ENCODE measurements around the gene NCOA7.
A peak's percentile ranks its signal among the peaks of the same experiment; 100 is the strongest.

NCOA7 gene

DNA sequence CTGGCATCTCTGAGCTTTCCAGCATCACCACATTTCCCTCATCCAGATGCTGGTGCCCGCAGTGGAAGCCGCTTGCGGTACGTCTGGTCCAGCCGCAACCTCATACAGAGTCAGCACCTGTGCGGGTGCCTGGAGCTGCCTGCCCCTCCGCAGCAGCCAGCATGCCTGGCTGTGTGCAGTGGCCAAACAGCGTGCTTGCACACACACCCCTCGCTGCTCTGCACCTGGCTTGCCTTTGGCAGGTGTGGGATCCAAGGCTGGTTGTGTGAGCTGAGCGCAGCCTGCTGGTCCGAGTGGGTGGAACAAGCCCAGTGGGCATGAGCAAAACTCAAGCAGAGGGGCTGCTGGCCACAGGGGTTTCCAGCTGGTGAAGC lies 162.7 kb downstream of the NCOA7 start:
- TF ChIP-seq SUZ12 (IDR thresholded peaks at IDR 0.05; ENCODE audit: extremely low read depth, insufficient read depth, insufficient read length) (no peak), YY1 (IDR thresholded peaks at IDR 0.05; ENCODE audit: insufficient read depth, insufficient read length) (no peak), ZNF274 (IDR thresholded peaks at IDR 0.05; ENCODE audit: low read depth, low read length) (no peak)
- no peak overlapping the region for H3K4me3 ChIP-seq (ENCODE audit: insufficient read length, low read depth)
- H3K9me3 ChIP-seq (ENCODE audit: insufficient read depth, low read length): peaks cover 10% of the 10 kb centered on the region
- no peaks in the 10 kb centered on the region for H3K36me3 ChIP-seq (ENCODE audit: insufficient read depth, insufficient read length, low read length)
- H3K9ac ChIP-seq (ENCODE audit: insufficient read length, low read depth): no peak overlapping the region
- no peaks in the 10 kb centered on the region for H3K4me1 ChIP-seq (ENCODE audit: insufficient read depth, insufficient read length)
- no peaks in the 10 kb centered on the region for H3K27me3 ChIP-seq (ENCODE audit: insufficient read depth, insufficient read length)
- no peak for DNase-seq (ENCODE audit: low read depth, low spot score)

DNA sequence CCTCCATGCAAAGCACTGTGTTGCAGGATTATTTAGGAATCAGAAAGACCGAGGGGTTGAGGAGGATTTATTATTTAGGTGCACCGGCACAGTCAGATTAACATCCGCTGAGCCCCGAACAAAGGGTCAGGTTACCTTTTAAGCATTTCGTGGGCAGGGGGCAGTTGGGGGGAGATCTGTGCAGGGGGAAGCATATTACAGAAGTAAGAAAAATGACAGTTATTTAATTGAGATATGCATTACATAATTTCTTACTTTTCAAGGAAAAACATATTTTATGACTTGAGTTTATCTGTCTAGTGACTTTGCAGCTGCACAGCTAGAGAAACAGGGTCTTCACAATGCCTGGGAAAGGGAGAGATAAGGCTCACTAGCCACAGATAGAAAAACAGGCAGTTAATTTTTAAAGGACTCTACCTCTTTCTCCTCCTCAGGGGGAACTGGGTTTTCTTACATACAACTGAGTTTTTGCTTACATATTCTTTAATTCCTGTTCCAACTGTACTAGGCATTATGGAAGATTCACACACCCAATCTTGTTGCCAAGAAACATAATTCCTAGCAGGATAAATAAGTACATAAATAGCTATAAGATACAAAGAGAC lies 164.1 kb downstream of the NCOA7 start:
- no peak overlapping the region for H3K4me3 ChIP-seq (ENCODE audit: insufficient read length, low read depth)

DNA sequence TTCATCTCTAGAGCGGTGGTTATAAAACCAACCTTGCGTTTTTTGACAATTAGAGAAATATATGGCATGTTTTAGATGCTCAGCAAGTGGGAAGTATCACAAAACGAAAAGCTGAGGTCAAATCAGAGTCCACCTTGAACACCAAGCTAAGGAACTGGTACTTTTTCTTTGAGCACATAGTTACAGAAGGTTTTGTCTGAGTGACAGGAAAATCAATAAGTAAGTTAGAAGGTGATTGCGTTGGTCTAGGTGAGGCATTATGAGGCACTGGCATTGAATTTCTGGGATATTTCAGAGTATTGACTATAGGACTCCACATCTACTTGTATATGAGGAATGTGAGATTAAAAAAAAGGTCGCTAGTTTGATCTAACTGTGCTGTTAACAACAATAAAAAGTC lies 165.2 kb downstream of the NCOA7 start:
- no peak for DNase-seq (ENCODE audit: low read depth, low spot score)
- no peak for TF ChIP-seq SUZ12 (IDR thresholded peaks at IDR 0.05; ENCODE audit: extremely low read depth, insufficient read depth, insufficient read length)
- TF ChIP-seq YY1 (IDR thresholded peaks at IDR 0.05; ENCODE audit: insufficient read depth, insufficient read length): no peak
- TF ChIP-seq ZNF274 (IDR thresholded peaks at IDR 0.05; ENCODE audit: low read depth, low read length): no peak
- Histone ChIP-seq H3K4me1 (ENCODE audit: insufficient read depth, insufficient read length) (no peaks in the 10 kb centered on the region), H3K27me3 (ENCODE audit: insufficient read depth, insufficient read length) (no peaks in the 10 kb centered on the region), H3K36me3 (ENCODE audit: insufficient read depth, insufficient read length, low read length) (no peaks in the 10 kb centered on the region), H3K9me3 (ENCODE audit: insufficient read depth, low read length) (peaks cover 10% of the 10 kb centered on the region), H3K4me3 (ENCODE audit: insufficient read length, low read depth) (no peak overlapping the region), H3K9ac (ENCODE audit: insufficient read length, low read depth) (no peak overlapping the region)

More for the DNA sequence above, 164.1 kb downstream of the NCOA7 start:
- TF ChIP-seq YY1 (IDR thresholded peaks at IDR 0.05; ENCODE audit: insufficient read depth, insufficient read length): no peak
- no peak for TF ChIP-seq SUZ12 (IDR thresholded peaks at IDR 0.05; ENCODE audit: extremely low read depth, insufficient read depth, insufficient read length)
- TF ChIP-seq ZNF274 (IDR thresholded peaks at IDR 0.05; ENCODE audit: low read depth, low read length): no peak
- H3K36me3 ChIP-seq (ENCODE audit: insufficient read depth, insufficient read length, low read length): no peaks in the 10 kb centered on the region
- no peaks in the 10 kb centered on the region for H3K27me3 ChIP-seq (ENCODE audit: insufficient read depth, insufficient read length)
- H3K4me1 ChIP-seq (ENCODE audit: insufficient read depth, insufficient read length): no peaks in the 10 kb centered on the region
- DNase-seq (ENCODE audit: low read depth, low spot score): no peak
- H3K9ac ChIP-seq (ENCODE audit: insufficient read length, low read depth): no peak overlapping the region
- peaks cover 10% of the 10 kb centered on the region for H3K9me3 ChIP-seq (ENCODE audit: insufficient read depth, low read length)

DNA sequence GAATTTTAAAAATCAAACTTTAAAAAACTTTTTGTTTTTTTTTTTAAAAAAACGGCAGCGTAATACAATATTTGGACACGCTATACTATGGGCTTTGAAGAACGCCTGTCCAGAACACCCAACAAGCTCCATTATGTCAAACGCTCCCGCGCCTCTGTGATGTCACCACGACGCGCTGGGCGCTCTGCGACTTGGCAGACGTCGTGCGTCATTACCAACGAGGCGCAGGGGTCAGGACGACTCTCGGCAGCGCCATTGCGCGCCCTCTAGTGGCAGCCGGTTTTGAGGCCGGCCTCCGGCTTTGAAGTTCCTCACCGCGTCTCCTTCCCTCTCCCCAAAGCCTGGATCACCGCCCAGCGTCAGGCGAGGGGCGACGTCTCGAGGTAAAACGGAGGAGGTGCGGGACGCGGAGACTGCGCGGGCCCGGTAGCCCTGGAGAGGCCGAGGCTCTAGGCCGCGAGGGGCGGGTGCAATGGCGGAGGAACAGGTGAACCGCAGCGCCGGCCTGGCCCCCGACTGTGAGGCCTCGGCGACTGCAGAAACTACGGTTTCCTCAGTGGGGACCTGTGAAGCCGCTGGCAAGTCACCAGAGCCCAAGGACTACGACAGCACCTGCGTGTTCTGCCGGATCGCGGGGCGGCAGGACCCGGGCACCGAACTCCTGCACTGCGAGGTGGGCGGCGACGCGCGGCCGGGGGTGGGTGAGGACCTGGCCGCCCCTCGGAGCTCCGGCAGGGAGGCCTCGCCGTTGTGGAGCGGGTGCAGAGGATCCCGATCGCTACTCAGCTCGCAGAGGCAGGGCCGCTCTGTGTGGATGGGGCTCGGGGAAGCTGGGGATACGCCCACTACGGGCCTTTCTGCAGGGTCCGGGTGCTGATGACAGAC lies 166.0 kb downstream of the NCOA7 start, which contains the start of gene HINT3:
HINT3 (plus strand) TSS at position 265 of the 885 bp plus-strand sequence; CDS start at position 473, 208 bp downstream.
- H3K4me3 ChIP-seq (ENCODE audit: insufficient read length, low read depth): peak within 1 kb of the TSS; percentile 73
- peak; percentile 95 for DNase-seq (ENCODE audit: low read depth, low spot score)
- no peaks in the 10 kb centered on the region for H3K27me3 ChIP-seq (ENCODE audit: insufficient read depth, insufficient read length)
- H3K9ac ChIP-seq (ENCODE audit: insufficient read length, low read depth): peak within 1 kb of the TSS; percentile 61
- no peaks in the 10 kb centered on the region for H3K4me1 ChIP-seq (ENCODE audit: insufficient read depth, insufficient read length)
- H3K36me3 ChIP-seq (ENCODE audit: insufficient read depth, insufficient read length, low read length): no peaks in the 10 kb centered on the region
- TF ChIP-seq ZNF274 (IDR thresholded peaks at IDR 0.05; ENCODE audit: low read depth, low read length): no peak
- TF ChIP-seq YY1 (IDR thresholded peaks at IDR 0.05; ENCODE audit: insufficient read depth, insufficient read length): no peak
- TF ChIP-seq SUZ12 (IDR thresholded peaks at IDR 0.05; ENCODE audit: extremely low read depth, insufficient read depth, insufficient read length): no peak
- H3K9me3 ChIP-seq (ENCODE audit: insufficient read depth, low read length): peaks cover 10% of the 10 kb centered on the region

DNA sequence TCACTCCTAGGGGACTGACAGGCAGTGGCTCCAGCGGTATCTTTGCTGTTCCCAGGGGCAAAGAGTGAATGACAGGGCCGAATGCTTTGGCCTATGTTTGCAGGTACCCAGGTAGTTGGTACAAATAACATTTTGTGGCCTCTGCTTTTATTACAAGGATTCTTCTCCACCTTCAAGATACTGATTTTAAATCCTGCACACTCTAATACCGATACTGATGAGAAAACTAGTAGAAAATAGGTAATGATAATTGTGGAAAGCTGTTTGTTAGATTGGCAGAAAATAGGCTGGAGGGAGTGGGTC lies 166.6 kb downstream of the NCOA7 start:
- Histone ChIP-seq H3K27me3 (ENCODE audit: insufficient read depth, insufficient read length) (no peaks in the 10 kb centered on the region), H3K9ac (ENCODE audit: insufficient read length, low read depth) (peak overlapping the region; percentile 61), H3K9me3 (ENCODE audit: insufficient read depth, low read length) (peaks cover 7% of the 10 kb centered on the region), H3K4me3 (ENCODE audit: insufficient read length, low read depth) (peak overlapping the region; percentile 73), H3K36me3 (ENCODE audit: insufficient read depth, insufficient read length, low read length) (no peaks in the 10 kb centered on the region), H3K4me1 (ENCODE audit: insufficient read depth, insufficient read length) (no peaks in the 10 kb centered on the region)
- TF ChIP-seq ZNF274 (IDR thresholded peaks at IDR 0.05; ENCODE audit: low read depth, low read length) (no peak), YY1 (IDR thresholded peaks at IDR 0.05; ENCODE audit: insufficient read depth, insufficient read length) (no peak), SUZ12 (IDR thresholded peaks at IDR 0.05; ENCODE audit: extremely low read depth, insufficient read depth, insufficient read length) (no peak)
- DNase-seq (ENCODE audit: low read depth, low spot score): no peak

DNA sequence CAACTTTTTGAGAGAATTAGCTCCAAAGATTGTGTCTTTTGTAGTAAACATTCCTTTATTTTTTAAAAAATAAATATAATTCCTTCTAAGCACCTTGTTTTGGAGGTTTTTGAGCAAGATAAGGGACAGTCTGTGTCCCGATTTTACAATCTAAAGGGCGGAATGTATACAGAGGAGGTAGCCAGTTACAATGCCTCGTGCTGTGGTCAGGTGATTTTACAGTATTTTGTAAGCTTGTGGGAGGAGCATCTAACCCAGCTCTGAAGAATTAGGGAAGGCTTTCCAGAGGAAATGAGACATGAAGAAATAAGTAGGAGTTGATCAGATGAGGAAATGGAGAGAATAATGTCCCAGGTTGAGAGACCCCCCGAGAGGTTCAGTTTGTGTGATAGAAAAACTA lies 167.1 kb downstream of the NCOA7 start:
- Histone ChIP-seq H3K36me3 (ENCODE audit: insufficient read depth, insufficient read length, low read length) (no peaks in the 10 kb centered on the region), H3K4me3 (ENCODE audit: insufficient read length, low read depth) (no peak overlapping the region), H3K27me3 (ENCODE audit: insufficient read depth, insufficient read length) (no peaks in the 10 kb centered on the region), H3K4me1 (ENCODE audit: insufficient read depth, insufficient read length) (no peaks in the 10 kb centered on the region), H3K9me3 (ENCODE audit: insufficient read depth, low read length) (0 out of 2 replicates have a peak, but pooled peaks cover 2% of the 10 kb centered on the region), H3K9ac (ENCODE audit: insufficient read length, low read depth) (no peak overlapping the region)
- TF ChIP-seq ZNF274 (IDR thresholded peaks at IDR 0.05; ENCODE audit: low read depth, low read length): no peak
- no peak for TF ChIP-seq YY1 (IDR thresholded peaks at IDR 0.05; ENCODE audit: insufficient read depth, insufficient read length)
- no peak for TF ChIP-seq SUZ12 (IDR thresholded peaks at IDR 0.05; ENCODE audit: extremely low read depth, insufficient read depth, insufficient read length)
- no peak for DNase-seq (ENCODE audit: low read depth, low spot score)

DNA sequence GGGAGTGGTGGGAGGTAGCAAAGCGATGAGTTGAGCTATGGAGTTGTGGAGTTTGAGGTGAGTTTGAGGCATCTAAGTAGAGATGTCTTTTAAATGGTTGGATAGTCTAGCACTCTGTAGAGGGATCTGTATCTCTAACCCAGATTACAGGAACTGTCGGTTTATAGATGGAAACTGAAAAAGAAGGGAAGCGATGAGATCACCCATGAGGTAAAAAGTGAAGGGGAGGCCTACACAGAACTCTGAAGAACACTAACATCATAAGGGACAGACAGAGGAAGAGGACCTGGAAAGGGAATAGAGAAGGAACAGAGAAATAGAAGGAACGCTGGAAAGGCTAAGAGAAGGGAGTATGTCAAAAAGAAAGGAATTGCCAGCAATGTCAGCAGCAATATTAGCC lies 168.3 kb downstream of the NCOA7 start:
- Histone ChIP-seq H3K4me3 (ENCODE audit: insufficient read length, low read depth) (no peak overlapping the region), H3K4me1 (ENCODE audit: insufficient read depth, insufficient read length) (no peaks in the 10 kb centered on the region), H3K36me3 (ENCODE audit: insufficient read depth, insufficient read length, low read length) (no peaks in the 10 kb centered on the region), H3K27me3 (ENCODE audit: insufficient read depth, insufficient read length) (no peaks in the 10 kb centered on the region), H3K9ac (ENCODE audit: insufficient read length, low read depth) (no peak overlapping the region), H3K9me3 (ENCODE audit: insufficient read depth, low read length) (no peaks in the 10 kb centered on the region)
- TF ChIP-seq YY1 (IDR thresholded peaks at IDR 0.05; ENCODE audit: insufficient read depth, insufficient read length) (no peak), SUZ12 (IDR thresholded peaks at IDR 0.05; ENCODE audit: extremely low read depth, insufficient read depth, insufficient read length) (no peak), ZNF274 (IDR thresholded peaks at IDR 0.05; ENCODE audit: low read depth, low read length) (no peak)
- no peak for DNase-seq (ENCODE audit: low read depth, low spot score)
